GM21367 (cell line): Measurements from ENCODE around the gene COG1.

Source experiments
- ATAC-seq: cut with Tn5 transposase; IDR thresholded peaks from one replicate; pipeline ENCODE4 v1.9.1; 2021; ENCODE audit not compliant: unreplicated experiment

COG1 gene

DNA sequence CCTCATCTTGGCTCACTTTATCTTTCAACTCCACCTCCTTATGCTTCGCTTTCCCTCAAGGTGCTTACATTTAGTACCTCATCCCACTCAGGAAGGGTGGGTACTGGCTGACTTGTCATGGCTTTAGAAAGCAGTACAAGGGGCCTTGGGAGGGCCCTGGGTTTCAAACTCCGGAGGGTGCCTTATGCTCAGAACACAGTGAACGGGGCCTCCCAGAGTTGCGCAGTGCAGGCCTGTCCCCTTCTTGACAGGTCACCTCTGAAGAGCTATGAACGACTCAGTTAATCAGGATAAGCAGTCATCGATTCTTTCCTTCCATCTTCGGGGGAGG lies 6.0 kb downstream of the COG1 start:
- ATAC-seq = no peak

DNA sequence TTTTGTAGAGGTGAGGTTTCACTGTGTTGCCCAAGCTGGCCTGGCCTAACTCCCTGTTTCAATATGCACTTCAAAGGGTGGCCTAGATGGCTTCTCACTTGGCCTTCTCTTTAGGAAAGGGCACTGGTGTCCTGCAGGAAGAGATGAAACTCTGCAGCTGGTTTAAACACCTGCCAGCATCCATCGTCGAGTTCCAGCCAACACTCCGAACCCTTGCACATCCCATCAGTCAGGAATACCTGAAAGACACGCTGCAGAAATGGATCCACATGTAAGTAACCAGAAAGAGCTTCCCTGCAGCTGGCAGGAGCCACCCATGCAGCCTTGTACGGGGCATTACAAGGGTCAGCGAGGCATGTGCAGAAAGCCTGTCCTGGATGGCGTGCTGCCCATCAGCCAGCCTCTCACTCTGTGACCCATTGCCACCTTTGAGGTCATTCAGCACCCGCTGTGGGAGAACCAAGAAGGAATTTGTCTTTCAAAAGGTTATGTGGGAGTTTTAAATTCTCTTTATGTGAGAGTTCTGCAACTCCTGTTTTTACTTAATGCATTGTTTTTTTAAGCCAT lies 7.0 kb downstream of the COG1 start:
- no peak for ATAC-seq

DNA sequence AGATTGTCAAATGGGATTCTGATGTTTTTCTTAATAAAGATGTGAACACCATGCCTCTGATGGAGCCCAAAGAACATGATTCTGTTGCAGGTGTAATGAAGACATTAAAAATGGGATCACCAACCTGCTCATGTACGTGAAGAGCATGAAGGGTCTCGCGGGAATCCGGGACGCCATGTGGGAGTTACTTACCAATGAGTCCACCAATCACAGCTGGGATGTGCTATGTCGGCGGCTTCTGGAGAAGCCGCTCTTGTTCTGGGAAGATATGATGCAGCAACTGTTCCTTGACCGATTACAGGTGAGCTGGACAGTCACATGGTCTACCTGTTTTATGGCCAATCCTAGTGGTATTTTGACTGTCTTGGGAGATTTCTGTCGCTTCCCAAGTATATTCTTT lies 7.6 kb downstream of the COG1 start:
- ATAC-seq = no peak

DNA sequence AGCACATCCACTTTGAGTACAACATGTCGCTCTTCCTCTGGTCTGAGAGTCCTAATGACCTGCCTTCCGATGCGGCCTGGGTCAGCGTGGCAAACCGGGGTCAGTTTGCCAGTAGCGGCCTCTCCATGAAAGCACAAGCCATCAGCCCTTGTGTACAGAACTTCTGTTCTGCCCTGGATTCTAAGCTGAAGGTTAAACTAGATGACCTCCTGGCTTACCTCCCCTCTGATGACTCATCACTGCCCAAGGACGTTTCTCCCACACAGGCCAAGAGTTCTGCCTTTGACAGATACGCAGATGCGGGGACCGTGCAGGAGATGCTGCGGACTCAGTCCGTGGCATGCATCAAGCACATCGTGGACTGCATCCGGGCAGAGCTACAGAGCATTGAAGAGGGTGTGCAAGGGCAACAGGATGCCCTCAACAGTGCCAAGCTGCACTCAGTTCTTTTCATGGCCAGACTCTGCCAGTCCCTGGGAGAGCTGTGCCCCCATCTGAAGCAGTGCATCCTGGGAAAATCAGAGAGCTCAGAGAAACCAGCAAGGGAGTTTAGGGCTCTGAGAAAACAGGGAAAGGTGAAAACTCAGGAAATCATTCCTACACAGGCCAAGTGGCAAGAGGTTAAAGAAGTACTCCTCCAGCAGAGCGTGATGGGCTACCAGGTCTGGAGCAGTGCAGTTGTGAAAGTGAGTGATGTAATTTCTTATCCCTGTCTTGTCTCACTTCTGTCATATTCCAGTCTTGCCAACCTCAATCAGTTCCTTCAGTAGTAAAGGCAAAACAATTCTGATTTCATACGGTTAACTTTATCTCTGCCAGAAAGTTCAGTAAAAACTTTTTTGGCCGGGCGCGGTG lies 8.6 kb downstream of the COG1 start:
- no peak for ATAC-seq

DNA sequence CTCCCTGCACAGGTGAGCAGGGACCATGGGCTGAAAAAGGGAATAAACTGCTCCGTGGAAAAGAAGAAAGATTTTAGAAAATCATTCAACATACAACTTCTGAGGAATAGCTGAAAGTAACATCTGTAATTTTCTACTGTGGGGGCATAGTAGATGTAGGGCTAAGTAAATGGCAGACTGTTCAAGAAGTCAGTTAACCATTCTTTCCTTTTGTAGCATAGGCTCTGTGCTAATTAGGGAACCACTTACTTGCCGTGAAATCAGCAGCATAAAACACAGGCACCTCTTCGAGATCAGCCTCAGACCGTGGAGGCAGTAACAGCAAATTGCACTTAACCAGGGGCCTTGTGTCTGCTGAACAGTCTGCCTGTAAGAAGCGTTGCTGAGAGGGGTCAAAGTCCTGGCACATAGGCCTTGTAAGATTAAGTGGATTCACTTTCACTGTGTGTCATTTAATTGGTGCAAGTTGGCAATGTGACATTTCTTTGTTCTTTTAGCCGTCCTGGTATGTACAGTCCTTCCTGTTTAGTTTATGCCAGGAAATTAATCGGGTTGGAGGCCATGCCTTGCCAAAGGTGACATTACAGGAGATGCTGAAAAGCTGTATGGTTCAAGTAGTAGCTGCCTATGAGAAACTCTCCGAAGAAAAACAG lies 10.4 kb downstream of the COG1 start:
- ATAC-seq = no peak

DNA sequence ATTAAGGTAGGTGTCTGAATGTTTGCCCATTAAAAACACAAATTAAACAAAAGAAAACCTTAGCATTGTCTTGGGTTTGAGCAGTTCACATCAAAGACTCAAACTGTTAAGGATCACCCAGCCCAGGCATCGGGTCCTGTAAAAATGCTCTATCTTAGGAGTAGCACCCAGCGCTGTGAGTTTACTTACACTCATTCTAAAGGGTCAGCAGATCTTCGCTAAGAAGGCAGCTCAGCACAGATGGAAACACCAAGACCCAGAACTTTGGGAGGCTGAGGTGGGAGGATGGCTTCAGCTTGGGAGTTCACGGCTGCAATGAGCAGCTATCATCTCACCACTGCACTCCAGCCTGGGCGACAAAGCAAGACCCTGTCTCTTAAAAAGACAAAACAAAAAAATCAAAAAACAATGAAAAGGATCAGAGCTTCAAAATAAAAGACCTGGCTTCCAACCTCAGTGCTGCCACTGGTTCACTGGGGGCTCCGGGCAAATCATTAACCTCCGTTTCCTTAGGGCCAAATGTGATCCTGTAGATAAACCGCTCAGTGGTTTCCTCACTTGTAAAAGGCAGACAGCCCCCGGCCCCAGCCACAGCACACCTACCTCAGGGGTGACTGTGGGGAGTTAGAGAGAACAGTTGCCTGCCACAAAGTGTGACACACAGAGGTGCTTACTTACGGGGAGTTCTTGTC lies 11.1 kb downstream of the COG1 start:
- ATAC-seq = no peak

DNA sequence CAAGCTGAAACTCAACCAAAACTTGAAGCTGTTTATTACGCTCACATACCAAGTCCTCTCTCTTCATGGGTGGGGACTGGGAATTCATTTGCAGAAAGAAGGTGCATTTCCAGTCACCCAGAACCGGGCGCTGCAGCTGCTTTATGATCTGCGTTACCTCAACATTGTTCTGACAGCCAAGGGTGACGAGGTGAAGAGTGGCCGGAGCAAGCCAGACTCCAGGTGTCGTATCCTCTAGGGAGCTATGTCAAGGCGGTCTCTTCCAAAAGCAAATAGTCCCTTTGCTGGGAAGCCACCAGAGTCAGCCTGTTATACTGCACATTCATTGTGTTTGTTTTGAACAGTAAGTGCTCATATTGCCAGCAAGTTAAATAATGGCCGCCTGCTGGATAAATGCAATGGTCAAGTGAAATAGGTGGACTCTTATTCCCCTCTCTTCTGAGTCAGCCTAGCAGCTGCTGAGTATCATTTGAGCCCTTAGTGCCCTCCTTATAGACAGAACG lies 12.7 kb downstream of the COG1 start:
- ATAC-seq = no peak

DNA sequence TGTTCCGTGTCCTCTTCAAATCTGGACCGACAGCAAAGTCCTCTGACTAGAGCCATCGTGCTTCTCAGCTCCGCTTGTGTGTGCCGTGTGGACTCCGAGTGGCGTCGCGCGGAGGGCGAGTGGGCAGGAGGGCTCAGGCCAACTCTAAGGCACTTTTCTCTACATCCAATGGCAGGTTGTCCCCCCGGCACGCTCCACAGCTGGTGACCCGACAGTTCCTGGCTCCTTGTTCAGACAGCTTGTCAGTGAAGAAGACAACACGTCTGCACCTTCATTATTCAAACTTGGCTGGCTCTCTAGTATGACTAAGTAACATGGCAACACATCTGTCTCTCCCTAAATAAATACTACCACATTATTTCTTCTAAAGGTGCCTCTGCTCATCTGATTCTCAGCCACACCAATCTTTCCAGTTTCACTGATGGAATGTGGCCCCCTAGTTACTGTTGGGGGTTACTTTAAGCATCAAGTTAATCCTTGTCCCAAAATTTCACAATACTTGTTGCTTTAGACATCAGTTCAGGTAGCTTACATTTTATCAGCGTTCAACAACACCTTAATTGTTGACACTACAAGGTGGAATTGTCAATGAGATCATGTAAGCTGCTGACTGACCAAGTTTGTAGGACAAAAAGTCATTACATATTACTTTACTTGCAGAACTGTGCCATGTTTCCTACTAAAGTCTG lies 15.4 kb downstream of the COG1 start:
- no peak for ATAC-seq

DNA sequence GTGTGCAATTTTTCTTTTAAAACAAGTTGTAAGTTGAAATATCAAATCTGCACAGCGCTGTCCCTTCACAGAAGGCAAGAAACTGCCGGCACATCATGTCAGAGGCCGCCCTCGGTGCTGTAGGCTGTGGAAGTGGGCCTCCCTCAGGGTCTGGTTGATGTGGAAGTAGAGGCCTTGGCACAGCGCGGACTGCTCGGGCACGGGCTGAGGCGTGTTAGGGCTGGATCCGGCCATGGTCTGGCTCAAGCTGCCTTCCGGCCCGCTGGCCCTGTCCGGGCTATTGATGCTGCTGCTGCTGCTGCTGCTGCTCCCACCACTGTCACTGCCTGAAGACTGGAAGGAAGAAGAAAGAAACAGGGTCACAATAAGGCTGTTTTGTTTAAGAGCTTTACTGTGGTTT lies 16.6 kb downstream of the COG1 start:
- ATAC-seq = no peak

DNA sequence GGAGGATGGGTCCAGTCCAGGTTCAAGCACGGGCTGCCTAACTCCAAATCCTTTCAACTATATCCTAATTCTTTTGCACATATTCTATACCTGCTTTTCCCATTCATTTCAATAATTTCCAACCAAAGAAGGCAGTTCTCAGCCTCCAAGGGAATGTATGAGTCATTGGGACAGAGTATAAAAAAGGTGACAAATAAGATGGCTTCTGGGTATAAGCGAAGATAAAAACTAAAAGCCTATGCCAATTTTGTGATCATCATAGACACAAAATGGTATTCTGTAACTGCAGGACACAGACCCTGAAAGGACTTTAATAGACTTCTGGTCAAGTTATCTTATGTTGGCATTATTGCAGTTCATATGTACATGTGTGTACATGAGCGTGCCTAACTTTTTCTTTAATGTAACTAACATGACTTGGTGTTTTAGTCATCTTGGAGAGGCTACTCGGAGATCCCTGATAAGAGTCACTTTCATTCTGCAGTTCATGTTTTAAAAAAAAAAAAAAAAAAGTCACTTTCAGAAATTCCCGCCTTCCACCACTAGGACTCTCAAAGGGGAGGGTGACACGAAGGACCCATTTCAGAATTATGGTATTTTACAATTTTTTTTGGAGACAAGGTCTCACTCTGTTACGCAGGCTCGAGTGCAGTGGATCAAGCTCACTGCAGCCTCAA lies 17.3 kb downstream of the COG1 start:
- ATAC-seq = no peak

DNA sequence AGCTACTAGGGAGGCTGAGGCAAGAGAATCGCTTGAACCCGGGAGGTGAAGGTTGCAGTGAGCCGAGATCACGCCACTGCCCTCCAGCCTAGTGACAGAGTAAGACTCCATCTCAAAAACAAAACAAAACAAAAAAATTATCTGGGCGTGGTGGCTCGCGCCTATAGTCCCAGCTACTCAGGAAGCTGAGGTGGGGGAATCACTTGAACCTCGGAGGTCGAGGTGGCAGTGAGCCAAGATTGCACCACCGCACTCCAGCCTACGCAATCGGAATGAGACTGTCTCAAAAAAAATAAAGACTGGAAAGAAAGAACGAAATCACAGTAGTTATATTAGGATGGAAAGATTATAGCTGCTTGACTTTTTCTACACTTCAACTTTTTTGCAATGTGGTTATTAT lies 18.9 kb downstream of the COG1 start:
- no peak for ATAC-seq

DNA sequence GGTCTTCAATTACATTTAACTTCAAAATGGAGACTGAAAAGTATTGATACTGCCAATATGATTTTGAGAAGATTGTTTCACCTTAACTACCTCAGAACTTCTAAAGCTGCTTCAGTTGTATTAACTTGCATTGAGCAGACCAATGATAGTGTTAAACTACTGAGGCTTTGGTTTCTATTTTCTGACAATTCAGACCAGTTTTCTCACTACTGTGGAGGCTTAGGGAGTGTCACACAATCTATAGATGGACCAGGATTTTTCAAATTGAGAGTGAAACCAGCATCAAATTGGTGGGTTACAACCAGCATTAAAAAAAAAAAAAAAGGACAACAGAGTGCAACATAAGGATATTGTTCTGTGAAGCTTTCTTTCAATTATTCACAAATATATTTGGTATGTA lies 21.2 kb downstream of the COG1 start:
- no peak for ATAC-seq

DNA sequence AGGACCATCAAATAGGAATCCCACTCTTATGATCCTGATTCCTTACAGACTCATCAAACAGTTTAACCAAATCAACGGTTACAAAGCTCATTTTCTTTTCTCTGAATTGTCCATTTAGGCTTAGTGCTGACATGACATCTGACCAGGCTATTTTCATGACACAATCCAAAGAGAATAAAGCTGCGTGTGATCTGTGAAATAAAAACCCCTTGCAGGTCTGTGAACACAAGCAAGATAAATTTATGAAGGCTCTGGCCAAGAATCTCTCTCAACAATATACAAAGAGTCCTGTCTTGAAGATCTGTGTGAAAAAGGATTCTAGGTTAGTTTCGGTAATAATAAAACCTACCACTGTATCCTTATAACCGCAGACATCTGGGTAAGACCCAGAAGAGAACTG lies 22.0 kb downstream of the COG1 start:
- no peak for ATAC-seq

DNA sequence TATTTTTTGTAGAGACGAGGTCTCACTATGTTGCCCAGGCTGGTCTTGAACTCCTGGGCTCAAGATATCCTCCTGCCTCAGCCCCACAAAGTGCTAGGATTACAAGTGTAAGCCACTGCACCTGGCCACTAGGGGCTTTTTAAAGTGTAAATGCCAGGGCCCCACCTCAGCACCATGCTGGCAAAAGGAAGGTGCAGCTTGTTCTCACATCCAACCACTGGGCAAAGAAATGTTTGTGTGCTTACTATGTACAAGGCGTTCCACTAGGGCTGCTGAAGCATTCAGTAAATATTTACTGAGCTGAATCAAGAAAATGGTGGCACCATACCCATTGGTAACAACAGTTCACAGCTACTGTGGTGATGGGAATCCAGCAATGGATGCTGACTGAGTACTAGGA lies 22.6 kb downstream of the COG1 start:
- ATAC-seq = no peak

DNA sequence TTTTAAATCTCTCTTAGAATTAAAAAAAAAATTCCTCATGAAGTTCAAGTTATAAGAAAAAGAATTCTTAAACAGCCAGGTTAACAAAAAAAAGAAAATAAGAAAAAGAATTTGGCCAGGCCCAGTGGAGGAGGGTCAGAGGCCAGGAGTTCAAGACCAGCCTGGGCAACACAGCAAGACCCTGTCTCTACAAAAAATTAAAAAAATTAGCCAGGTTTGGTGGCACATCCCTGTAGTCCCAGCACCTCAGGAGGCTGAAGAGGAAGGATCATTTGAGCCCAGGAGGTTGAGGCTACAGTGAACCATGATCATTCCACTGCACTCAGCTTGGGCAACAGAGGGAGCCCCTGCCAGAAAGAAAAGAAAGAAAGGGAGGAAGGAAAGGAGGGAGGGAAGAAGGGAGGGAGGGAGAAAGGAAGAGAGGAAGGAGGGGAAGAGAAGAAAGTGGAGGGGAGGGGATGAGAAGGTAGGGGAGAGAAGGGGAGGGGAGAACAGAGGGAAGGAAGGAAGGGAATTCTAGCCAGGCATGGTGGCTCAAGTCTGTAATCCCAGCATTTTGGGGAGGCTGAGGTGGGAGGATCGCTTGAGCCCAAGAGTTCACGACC lies 30.9 kb downstream of the COG1 start:
- no peak for ATAC-seq

DNA sequence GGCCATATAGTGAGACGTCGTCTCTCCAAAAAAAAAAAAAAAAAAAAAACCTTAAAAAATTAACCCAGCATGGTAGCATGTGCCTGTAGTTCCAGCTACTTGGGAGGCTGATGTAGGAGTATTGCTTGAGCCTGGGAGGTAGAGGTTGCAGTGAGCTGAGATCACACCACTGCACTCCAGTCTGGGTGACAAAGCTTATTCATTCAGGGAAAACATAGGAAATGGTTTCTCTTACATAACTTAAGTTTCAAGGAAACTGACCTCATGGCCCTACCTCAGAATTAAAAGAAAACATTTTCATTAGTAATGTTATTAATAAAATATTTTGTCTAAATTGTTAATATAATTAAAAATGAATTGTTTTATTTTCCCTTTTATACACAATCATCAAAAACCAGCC lies 31.4 kb downstream of the COG1 start:
- ATAC-seq = no peak

DNA sequence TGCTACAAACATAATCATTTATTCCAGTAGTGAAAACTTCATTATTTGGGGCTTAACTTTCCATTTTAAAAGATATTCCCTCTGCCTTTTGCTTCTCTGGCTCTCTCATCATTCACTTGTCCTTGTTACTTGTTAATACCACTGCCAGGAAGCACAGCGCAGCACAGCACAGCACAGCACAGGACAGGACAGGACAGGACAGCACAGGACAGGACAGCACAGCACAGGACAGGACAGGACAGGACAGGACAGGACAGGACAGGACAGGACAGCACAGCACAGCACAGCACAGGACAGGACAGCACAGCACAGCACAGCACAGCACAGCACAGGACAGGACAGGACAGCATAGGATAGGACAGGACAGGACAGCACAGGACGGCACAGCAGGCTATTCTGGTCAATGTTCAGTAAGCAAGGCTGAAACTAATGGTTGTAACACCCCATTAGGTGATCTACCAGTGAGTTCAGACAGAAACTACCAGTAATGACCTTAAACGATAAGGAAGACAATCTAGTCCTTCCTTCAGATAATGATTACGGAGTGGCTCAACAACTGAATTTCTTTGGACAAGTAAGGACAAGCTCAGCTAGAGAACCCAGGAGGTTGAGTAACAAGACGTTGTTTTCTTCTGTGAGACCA lies 31.9 kb downstream of the COG1 start:
- ATAC-seq = no peak

DNA sequence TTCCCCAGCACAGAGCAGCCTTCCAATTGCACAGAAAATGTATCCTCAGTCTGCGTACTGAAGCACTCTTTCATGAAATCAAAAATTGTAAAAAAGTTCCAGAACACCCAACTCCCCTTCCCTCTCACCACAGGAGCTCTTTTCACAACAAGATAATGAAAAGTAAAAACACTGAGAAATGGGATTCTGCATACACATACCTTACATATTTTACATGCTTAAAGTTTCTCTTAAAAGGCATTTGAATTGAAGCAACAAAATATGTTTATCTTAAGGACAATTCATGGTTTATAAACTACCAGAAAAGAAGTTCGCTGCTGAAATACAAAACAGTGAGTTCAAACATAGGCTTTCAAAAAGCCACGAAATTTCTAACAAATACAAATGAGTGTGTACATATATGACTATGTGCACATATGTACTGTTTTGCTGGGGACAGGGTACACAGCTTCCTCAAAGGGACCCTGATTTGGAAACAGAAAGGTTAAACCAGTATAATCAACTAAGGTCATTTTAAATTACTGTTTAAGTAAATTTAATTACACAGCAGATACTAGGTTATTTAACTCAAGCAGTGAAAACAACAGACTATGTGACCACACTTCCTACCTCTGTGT lies 33.8 kb downstream of the COG1 start:
- ATAC-seq = no peak

DNA sequence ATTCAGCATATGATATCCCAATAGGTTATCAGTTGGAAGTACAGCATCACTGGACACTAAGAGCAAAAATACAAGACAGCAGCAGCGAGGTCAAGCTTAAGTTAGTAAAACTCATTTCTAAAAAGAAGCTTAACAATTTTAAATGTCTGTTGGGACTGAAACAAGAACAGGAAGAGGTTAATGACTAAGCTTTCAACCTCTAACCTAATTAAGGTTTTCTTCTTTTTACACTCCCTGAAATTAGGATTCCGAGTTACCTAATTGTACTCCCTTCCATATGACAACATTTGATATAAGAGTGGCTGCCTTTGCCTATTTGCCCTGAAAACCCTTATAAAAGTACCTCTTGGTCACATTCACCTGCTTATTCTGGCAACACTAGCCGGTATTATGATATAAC lies 34.5 kb downstream of the COG1 start:
- ATAC-seq = no peak
